ENCODE results near the gene P2RY10.
"Not testable (repeated sequence)": the region's sequence is repeated elsewhere in the genome, so short reads cannot be mapped to it uniquely, and the experiment has no call there.

The P2RY10 gene, protein sequence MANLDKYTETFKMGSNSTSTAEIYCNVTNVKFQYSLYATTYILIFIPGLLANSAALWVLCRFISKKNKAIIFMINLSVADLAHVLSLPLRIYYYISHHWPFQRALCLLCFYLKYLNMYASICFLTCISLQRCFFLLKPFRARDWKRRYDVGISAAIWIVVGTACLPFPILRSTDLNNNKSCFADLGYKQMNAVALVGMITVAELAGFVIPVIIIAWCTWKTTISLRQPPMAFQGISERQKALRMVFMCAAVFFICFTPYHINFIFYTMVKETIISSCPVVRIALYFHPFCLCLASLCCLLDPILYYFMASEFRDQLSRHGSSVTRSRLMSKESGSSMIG

GRCh38 chrX:78945186-78945912 is at the start of gene P2RY10:
Gene P2RY10, plus strand, starts transcription at chrX:78945391. Its CDS starts 15,130 bp downstream, at chrX:78960521.
- no peak for DNase-seq (ENCODE audit: low read depth in 2 of 2)

DNA sequence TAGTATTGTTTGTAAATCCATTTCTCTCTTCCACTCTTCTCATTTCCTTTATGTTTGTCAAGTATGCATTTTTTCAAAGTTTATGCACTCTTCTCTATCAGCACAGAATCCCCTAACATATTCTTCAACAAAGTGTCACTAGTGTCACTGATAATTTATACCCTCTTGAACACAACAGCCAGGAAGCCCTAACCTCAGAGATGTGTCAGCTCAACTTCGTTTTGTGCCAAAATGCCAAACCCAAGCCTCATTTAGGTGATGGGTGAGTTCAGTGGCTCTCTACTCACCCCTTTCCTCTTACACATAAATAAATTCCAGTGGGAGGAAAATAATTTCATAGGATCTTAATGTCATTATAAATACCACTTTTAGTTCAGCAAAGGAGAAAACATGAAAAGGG is 22.4 kb upstream of the P2RY10 start:
- DNase-seq (ENCODE audit: low read depth in 2 of 2): no peak

DNA sequence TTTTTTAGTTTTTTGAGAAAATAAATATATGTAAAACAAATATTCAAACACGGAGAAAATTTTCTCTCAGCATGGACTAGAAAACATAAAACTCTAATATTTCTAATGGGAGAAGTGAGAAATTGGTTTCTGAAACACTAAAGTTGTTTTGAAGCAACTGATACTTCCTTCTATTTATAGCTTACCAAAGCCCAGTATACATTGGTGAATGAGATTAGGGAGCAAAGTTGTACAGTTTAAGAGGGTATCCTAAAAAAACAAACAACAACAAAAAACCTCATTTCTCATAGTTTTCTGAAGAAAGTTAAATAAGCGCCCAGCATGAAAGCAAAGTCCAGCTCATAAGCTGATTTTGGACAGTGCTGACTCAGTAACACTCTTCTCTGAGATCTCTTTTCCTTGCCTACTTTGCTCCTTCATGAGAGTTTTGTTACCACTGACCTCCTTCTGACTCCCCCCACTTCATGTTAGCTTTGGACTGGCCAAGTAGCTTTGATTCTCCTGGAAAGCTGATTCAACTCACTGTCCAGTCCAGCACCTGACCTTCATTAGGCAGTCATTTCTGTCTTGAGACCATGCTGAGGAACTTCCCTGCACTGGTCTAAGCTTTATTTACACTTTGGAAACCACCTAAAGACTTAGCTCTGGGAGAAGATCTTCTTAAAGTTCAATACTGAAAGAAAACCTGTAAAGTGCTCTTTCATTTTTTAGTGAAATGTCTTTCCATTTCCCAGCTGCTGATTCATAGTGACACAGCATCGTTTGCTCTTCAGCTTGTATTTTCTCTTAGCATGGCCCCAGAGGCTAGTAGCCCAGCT is 21.8 kb upstream of the P2RY10 start:
- DNase-seq (ENCODE audit: low read depth in 2 of 2): no peak

DNA sequence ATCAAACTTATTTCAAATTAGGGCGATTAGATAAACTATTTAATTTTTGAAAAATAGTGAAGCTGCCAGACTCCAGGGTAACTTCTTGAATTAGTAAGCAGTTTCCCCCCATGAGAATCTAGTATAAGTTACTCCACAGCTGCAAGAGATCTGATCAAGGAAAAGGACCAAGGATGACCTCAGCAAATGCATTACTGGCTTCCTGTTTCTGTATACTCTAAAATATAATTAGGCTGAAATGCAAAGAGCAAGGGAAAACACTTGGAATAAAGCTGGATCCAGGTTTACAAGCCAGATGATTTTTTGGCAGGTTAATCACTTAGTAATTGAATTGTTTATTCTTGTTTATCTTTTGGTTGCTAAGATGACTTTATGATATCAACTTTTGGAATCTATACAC is 13.4 kb upstream of the P2RY10 start:
- DNase-seq (ENCODE audit: low read depth in 2 of 2): no peak

DNA sequence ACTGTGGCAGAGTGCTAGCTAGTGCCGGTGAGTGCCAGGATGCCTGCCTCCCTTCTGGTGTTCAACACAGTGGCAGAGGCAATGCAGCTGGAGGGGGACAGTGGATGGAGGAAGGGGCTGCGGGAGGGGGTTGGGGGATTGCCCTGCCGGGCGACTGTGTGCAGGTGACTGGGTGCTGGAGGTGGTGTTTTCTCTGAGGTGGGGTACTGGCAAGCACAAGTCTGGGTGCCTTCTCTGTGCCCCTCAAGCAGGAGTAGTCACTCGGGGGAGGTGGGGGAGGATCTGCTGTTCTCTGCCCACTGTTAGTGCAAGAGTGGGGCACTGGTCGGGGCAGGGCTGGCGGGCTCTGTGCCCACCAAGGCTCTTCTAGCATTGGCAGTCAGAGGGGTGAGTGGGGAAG is 10.3 kb upstream of the P2RY10 start:
- no peak for DNase-seq (ENCODE audit: low read depth in 2 of 2)

- no peak for DNase-seq (ENCODE audit: low read depth in 2 of 2)
Observed at GRCh38 chrX:78944351-78944750, 840 bp upstream of the P2RY10 start.

GRCh38 chrX:78946178-78946931 is 1.2 kb downstream of the P2RY10 start:
- DNase-seq (ENCODE audit: low read depth in 2 of 2): no peak

DNA sequence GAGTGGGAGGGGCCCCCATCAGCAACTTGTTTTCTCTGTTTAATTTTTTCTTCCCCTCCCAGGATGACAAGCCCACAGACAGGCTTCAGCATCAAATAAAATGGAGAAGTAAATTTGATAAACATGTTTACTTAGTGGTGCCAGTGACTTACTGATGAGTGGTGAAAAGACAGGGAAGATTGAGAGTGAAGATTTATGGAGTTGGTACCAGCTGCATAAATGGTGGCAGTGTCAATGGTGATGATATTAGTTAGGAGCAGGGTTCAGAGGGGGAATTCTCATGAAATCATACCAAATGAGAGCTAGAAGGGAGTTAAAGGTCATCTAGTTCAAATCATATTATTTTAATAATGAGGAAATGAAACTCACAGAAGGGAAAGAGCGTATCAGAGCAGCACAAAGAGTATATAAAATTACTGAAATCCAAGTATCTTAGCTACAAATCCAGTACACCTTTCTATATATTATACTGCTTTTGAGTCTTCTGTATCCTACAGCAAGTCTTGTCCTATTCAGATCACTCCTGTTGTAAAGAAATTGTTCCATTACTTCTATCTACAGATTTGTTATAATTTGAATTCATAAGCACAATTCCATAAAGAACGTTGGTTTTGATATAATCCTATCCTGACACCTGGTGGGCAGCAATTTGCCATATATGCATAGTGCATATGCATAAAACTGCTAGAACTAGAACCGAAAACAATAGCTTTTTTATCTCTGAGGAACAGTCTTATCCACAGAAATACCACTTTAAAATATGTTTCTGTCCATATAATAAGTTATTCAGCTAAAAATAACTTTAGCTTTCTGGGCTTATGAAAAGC is 5.0 kb downstream of the P2RY10 start:
- no peak for DNase-seq (ENCODE audit: low read depth in 2 of 2)

- DNase-seq (ENCODE audit: low read depth in 2 of 2): no peak
Observed at GRCh38 chrX:78957049-78957767, 12.0 kb downstream of the P2RY10 start.

- no peak for DNase-seq (ENCODE audit: low read depth in 2 of 2)
Observed at GRCh38 chrX:78957768-78958130, 12.6 kb downstream of the P2RY10 start.

DNA sequence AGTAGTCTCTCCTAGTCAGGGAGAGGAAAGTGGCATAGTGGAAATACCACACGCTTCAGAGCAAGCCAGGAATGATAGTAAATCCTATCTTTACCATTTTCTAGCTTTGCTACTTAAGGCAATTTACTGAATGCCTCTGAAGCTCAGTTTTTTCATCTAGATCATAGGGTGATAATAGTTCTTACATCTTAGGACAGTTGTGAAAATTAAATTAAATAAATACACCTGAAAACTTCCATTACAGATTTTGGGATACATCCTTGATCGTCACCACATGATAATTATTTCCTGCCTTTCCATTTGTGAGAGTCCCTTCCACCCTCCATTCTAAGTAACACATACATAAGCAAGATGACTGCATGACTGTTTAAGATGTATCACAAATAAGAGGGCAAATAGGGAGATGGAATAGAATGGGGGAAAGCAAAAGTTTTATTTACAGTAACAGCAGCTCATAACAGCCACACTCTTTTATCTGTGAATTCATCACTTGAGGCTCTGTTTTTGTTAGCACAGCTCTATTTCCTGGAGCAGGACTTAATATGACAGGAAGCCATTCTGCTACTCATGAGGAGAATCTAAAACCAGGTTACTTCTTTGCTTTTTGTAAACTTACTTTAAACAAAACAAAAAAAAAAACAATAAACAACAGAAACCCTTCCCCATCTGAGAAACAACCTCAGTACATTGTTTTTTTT is 13.4 kb downstream of the P2RY10 start:
- no peak for DNase-seq (ENCODE audit: low read depth in 2 of 2)

- no peak for DNase-seq (ENCODE audit: low read depth in 2 of 2)
Observed at GRCh38 chrX:78960888-78961287, 15.7 kb downstream of the P2RY10 start.

DNA sequence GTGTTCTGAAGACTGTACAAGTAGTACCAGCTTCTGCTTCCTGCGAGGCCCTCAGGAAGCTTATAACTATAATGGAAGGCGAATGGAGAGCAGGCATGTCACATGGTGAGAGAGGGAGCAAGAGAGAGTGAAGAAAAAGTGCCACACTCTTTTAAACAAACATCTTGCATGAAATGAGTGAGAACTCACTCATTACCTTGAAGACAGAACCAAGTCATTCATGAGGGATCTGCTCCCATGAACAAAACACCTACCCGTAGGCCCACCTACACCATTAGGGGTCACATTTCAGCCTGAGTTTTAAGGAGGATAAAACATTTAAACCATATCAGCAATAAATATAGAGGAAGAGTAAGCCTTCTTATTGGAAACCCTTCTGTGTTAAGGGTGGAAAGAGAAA is 19.4 kb downstream of the P2RY10 start:
- no peak for DNase-seq (ENCODE audit: low read depth in 2 of 2)

- DNase-seq (ENCODE audit: low read depth in 2 of 2): peak; percentile 1 to 5
Observed at GRCh38 chrX:78979789-78980464, 34.7 kb downstream of the P2RY10 start.

GRCh38 chrX:78989349-78989748 is 44.2 kb downstream of the P2RY10 start:
- no peak for DNase-seq (ENCODE audit: low read depth in 2 of 2)

DNA sequence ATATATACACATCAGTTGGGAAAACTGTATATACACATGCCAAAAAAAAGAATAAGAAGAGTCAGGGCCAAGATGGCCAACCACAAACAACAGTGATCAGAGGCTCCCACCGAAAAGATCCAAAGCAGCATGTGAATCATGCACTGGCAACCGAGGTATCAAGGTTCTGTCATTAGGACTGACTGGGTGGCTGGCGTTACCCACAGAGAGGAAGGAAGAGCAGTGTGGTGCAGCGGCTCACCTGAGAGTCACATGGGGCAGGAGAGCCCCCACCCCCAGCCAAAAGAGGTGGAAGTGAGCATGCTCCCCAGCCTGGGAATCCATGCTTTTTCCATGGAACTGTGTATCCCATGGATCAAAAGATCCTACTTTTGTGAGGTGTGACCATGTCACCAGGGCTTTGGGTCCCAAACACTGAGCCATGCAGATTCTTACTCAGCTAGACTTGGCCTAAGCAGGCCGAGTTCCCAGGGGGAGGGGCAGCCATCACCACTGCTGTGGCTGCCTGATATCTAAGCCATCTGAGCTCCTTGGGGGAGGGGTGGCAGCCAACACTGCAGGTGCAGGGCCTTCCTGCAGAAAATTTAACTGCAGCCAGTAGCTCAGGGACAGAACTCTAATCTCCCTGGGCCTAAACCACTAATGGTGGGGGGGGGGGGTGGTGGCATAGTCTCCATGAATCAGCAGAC is 52.8 kb downstream of the P2RY10 start:
- no peak for DNase-seq (ENCODE audit: low read depth in 2 of 2)

DNA sequence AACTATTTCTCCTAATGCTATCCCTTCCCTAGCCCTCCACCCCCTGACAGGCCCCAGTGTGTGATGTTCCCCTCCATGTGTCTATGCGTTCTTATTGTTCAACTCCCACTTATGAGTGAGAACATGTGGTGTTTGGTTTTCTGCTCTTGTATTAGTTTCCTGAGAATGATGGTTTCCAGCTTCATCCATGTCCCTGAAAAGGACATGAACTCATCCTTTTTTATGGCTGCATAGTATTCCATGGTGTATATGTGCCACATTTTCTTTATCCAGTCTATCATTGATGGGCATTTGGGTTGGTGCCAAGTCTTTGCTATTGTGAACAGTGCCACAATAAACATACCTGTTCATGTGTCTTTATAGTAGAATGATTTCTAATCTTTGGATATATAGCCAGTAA is 62.3 kb downstream of the P2RY10 start:
- DNase-seq (ENCODE audit: low read depth in 2 of 2): not testable (repeated sequence)

Data from fibroblast of skin of left biceps (primary cell).